RPMI7951 (cell line): ENCODE results near the gene KAZN. TPM values are rescaled to one million over a fixed set of nuclear protein-coding genes. Genes with fewer than 3 reads are reported as not detected.

Experiments used
- DNase-seq: peaks from one replicate; pipeline ENCODE4 v3.0.0-alpha.2; 2012; ENCODE audit warnings: low read depth
- total RNA-seq: library from RNA; depleted of rRNA; stranded (reverse); fragments of >200 nt; shearing (Covaris generic); gene quantifications from 2 replicates; pipeline ENCODE4 v1.2.3, GENCODE V29; 2014

KAZN gene
- total RNA-seq, 1 experiment from 2014 or later: 0.24 TPM

DNA sequence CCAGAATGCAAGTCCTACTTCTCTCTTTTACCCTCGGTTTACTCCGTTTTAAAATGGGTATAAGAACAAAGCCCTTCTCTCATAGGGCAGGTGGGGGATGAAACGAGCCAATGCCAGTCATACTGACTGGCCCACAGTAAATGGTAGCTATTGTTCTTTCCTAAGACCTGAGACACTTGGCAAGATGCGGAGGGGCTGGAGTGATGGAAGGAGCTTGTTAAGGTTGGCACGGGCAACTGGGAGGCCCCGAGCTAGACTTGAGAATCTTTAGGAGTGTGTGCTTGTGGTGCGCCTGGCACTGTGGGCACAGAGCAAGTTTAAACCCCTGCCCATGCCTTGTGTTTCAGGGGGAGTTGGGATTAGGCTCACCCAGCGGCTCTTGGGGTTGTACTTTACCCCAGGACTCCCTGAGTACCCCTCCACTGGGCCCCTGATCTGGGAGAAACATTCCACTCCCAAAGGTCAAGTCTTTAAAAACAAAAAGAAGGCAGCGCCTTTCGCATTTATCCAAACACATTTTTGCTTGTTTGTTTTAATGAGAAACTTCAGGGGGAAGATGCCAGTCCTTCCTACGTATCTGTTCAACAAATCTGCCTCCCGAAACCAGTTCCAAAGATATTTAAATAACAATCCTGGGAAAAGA, 314.5 kb downstream of the KAZN start:
- DNase-seq: no peak

DNA sequence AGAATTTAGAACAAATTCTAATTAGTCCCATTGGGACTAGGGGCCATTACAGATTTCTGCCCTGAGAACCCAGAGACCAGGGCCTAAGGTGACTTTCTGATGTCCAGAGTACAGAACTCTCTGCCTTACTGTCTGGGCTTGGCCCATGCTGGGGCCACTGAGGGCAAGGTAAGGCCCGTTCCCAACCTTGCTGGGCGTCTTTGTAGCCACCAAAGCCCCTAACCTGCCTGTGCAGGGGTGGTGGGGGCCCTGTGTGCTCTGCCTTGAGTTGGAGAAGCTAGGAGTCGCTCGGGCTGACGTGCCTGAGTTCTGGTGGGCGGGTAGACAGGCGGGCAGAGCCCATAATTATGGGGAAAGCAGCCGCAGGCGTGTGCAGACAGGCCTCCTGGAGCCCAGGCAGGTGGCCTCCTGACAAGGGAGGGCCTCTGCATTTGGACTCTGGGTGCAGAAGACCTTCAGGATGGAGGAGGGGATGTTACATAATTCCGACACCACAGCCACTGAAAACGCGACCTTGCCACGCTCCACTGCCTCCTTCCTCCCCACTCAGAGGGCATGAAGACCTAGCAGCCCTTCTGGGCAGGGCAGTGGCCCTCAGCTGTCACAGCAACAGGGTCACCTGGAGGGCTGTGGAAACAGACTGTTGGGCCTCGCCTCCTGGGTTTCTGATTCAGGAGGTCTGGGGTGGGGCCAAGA, 315.1 kb downstream of the KAZN start:
- no peak for DNase-seq

DNA sequence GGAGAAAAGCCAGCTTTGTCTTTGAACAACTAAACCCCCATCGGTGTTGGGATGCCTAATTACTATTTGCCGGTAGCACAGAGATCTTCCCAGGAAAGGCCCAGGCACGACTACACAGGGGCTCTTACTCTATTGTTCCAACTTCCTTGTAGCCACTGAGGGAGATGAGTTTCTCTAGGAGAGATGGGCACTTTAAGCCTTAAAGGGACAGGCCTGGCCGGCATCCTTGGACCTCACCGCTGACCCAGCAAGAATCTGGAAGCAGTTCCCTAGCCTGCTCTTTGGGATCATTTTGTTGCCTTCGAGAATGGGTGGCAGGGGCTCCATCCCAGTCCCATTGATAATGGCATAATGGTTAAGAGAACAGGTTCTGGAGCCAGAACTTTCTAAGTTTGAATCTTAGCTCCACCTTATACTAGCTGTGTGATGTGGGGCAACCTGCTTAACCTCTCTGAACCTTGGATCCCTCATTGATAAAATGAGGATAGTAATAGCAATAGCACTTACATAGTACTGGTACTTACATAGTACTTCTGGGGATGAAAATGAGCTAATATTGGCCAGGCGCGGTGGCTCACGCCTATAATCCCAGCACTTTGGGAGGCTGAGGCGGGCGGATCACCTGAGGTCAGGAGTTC, 316.0 kb downstream of the KAZN start:
- DNase-seq: no peak

DNA sequence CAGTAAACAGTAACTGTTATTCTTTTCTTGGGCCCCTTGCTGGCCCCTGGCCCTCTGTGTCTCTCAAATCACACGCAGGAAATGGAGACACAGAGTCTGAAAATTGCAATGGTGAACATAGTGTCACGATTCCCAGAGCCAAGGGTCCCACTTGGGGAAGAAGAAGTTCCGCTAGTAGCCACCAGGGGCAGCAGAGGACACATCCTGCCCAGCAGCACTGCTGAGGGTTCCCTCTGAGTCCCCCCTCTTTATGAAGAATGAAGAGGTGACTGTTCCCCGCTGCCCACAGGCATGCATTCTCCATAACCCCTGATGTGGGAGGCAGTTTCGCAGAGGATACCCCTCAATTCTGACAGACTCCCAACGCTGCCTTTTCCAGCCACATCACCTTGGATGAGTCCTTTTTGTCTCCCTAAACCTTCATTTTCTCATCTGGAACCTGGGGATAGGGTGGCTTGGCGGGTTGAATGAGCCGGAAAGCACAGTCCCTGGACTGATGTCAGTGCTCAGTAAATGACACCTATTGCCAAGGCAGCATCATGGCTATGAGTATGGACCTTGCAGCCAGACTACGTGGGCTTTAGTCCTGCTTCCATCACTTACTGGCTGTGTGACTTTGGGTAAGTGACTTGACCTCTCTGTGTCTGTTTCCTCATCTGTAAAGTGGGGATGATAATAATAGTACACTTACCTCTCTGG, 317.0 kb downstream of the KAZN start:
- no peak for DNase-seq

DNA sequence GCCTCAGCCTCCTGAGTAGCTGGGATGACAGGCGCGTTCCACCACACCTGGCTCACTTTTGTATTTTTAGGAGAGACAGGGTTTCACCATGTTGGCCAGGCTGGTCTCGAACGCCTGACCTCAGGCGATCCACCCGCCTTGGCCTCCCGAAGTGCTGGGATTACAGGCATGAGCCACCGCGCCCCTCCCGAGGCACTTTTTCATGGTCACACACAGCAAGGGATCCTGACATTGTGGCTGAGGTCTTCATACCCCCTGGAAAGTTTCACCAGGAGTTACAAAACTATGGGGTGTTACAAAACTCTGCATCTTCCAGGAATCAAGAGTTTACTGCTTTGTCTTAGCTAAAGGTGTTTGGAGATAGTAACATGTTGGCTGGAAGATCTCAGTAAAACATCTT, 320.8 kb downstream of the KAZN start:
- no peak for DNase-seq

DNA sequence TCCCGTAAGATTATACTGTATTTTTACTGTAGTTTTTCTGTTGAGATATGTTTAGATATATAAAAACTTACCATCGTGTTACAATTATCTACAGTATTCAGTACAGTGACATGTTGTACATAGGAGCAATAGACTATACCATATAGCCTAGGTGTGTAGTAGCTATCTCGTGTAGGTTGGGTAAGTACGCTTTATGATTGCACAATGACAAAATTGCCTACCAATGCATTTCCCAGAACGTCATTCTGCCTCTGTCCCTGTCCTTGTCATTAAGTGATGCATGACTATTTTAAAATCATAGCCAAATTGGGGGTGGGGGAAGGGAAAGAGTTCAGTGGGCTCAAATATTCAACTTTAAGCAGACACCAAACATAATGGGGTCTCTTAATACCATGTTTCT, 321.3 kb downstream of the KAZN start:
- DNase-seq: no peak

DNA sequence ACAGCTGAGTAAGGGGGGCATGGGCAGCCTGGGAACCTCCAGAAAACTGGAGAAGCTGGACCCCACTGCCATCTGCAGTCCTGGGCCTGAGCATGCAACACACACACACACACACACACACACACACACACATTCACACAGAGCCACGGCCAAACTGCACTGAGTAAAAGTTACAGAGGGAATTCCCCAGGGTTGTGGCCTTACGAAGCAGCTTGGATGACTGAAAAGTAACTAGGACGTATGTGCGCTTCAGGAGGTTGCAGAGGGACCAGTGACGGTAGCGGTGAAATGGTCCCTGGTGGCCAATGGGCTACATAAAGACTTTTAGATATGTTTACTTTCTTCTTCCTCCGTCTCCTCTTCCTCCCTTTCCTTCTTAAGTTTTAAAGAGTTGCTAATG, 322.6 kb downstream of the KAZN start:
- DNase-seq: no peak

DNA sequence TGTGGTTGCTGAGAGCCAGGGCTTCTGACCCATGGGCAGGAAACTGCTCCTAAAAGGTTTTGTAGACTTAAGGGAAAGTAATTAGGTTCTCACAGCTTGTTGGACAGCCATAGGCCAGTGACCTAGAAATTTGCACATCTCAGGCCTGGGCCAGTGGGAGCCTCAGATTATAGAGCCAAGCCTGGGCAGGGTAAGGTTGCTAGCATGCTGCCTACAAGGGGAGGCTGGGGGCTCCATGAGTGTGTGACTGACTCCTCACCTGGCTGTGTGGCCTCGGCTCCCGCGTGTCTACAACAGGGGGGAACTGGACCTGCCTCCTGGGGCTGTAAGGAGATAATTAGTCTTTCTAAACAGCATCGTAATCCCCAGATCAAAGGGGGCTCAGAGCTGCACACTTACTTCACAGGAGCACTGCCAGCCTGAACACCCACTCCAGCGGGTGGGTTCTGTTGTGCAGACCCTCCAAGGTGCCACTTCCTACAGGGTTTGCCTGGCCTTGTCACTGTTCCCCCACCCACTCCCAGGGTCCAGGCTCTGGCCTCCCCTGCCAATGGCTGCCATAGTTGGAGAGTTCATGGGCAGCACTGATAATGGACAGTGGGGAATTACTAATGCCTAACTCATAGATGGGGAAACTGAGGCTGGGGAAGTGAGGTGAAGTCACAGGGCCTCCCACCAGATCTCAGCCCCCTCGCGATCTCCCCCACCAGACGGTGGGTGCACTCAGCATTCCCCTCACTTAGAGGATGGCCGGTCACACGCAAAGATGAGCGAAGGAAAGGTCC, 324.6 kb downstream of the KAZN start:
- no peak for DNase-seq

DNA sequence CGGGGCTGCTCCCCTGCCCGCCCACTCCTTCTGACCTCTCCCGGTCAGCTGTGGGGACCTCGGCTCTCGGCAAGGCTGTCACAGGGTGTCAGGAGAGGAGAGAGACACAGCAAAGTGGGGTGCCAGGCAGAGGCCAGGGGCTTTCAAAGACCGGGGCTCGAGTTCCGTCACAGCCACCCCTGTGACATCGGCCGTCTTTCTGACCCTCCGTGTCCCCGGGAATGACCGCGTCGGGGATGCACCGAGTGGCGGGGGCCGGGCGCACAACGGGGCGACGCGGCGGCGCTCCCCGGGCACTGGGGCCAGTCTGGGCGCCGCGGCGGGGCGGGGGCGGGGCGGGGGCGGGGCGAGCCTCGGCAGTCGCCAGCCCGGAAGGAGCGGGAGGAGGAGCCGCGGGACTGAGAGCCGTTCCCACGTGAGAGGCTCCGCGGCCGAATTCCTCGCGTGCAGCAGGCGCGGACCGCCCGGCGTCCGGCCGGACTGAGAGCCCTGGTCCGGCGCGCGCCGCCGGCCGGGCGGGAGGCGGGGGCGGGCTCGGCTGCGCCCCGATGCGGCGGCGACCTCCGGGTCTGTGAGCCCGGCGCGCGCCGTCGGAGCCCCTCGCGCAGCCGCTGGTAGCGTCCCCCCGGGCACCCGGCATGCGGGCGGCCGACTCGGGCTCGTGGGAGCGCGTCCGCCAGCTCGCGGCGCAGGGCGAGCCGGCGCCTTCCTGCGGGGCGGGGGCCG, 325.4 kb downstream of the KAZN start:
- DNase-seq: peak; percentile 66

DNA sequence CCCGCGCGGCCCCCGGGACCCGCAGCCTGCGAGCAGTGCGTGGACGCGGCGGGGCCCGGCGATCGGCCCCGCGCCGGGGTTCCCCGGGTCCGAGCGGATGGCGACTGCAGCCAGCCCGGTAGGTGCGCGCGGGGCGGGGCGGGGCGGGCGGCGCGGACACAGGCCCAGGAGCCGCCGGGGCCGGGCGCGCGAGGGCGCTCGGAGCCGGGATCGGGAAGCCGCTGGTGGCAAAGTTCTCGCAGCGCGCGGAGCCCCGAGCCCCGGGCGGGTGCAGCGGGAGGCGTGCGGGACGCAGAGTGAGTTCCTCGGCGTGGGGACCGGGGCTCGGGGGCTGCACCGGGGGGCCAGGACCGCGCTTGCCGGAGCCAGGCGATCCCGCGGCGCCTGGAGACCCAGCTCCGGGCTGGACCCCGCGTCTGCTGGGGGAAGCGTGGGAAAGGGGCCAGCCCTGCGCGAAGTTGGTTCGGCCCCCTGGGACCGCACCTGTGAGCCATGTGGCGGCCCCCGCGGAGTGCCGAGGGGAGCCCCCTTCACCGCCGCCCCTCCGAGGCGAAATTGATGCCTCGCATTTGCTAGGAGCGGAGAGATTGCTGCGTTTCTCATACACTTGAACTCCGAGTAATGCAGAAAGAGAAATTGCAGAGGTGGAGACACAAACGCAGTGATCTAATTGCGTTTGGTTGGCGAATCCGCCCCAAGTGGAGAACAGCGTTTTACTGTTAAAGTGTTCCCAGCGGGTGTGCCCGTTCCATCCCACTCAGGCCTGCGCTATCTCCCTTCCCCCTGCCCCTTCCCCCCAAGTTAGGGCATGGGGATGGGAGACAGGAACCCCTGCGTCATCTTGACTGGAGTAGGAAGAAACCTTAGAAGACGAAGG, 326.2 kb downstream of the KAZN start:
- DNase-seq: peak; percentile 40

DNA sequence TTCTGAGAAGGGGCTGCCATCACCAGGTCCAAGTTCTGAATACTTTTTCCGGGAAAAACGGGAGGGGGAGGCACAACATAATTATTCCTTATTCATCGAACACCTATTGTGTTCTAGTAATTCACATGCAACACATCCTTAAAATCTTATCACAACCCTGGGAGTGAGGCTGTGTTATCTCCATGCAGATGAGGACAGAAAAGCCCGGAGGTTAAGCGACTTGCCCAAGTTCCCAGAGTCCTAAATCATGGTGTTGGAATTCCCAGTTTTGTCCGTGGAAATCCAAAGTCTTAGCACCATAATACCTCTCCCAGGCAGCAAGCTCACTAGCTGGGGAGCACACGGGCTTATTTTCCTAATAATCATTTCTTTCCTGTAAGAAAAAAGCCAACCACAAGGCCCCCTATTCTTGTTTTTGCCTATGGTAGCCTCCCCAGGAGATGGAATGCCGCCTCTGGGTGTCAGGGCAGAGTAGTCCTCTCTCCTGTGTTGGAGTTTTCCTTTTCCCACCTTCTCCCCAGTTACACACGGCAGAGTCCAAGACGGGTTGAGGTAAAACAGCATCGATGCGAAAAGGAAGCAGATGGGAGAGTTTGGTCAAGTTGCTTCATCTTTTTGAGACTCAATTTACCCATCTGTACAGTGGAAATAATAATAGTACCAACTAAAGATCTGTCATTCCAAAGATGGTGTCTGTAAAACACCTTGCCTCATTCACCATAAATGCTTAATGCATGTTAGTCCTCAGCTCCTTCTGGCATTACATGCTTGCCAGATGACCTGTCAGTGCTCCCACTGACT, 327.1 kb downstream of the KAZN start:
- DNase-seq: no peak

DNA sequence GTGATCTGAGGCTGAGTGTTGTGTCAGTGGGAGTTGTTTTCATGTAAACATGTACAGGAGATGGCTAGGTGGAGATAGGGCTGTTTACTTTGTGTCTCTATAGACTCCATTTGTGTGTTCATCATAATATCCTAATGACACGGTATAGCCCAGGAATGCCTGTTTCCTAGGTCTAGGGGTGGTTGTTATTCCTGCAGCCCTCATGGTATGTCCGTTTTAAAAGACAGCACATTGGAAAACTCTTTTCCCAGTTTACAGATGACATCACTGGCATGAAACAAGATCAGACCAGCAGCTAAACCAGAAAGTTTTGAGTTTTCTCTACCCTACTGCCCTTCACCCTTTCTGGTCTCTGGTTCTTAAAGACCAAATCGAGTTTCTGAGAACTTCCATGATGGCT, 327.7 kb downstream of the KAZN start:
- DNase-seq: no peak

DNA sequence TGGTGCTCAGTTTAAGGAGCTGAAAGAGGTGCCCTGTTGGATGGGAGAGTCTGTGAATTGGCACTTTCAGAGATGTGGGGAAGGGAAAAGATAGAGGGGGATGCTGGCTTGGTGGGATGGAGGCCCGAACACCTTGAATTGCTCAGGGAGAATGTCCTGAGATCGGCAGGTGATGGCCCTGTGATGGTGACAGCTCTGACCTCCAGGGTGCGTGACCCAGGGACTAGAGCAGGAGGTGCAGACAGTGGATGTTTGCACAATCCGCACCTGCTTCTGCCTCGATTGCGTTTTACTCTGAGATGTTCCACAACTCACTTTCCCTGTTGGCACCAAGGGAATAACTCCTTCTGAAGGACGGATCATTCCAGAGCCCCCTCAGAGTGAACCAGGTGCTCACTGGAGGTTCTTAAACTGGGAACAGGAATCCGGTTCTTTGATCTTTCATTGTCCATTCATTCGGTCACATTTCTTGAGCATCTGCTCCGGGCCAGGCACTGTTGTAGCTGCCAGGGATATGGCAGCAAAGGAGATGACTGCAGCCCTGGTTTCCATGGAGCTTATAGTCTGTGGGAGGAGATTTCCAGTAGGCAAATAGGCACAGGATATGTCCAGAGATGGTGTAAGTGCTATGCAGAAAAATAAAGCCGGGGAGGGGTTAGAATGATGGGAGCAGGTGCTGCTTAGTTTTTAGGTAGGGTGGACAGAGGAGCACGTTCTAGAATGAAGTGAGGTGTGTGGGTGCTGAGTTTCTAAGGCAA, 328.5 kb downstream of the KAZN start:
- no peak for DNase-seq

DNA sequence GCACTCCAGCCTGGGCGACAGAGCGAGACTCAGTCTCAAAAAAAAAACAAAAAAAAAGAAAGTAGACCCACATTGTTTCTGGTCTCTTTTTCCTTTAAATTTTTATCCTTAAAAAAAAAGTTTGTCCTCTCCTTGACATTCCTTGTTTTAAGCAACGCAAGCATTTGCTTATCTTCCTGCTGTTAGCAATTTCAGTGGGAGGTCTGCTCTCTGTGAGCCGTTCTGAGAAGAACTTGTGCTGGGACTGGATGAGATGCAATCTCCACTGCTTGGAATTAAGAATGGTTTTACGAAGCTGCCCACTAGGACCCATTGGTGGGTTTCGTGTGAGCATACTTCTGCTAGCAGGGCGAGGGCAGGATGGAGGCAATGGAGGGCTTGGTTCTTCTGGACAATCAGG, 329.9 kb downstream of the KAZN start:
- no peak for DNase-seq

DNA sequence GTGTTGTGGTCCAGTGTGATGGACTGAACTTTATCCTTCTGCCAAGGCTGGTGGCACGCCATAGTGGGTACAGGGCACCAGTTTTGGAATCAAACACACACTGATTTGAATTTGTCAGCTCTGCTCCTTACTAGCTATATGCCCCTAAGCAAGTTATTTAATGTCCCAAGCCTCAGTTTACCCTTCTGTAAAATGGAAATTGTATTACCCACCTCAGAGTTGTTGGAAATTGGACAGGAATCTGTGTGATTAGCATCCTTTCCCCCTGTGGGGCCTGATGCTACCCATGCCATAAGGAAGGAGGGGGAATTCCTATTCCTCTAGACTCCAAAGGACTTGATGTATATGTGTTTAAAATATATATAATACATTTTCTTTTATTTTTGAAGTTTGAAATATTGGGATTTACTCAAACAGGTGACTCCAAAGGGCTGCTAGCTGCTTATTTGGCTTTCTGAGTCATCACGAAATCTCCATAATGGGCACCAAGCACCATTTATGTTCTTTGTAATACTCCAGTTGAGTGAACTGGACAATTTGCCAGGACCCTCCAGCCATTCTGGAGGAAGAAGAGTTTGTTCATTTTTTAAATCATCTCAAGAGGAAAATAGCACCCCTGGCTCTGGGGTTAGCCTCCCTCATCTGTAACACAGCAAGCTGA, 330.5 kb downstream of the KAZN start:
- no peak for DNase-seq

DNA sequence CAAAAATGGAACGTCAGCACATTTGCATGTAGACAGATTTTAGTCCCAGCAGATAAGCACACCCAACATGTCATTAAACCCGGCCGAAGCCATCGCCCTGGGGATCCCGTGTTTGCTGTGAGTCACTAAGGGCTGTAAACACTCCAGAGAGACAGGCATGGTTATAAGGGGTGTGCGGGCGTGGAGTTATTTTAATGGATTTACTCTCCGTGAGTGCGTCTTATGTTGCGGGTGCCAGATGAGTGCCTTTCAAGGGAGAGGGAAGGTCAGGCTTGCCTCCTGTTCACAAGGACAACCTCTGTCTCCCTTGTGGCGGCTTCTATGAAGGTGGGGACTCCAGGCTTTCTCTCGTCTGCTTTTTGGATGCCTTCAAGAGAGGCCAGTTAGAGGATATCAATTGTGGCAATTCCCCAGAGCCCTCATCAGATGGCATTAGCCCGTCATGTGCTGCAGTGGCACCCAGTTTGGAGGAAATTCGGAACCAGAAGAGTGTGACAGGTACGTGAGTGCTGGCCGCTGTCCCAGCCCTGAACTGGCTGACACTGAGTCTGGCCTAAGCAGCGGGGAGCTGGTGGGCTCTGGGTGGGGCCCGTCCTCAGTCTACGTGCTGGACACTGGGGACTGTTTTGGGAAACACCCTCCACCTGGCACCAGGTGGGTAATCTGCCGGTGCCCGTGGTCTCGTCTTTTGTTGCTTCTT, 331.2 kb downstream of the KAZN start:
- peak; percentile 72 for DNase-seq

DNA sequence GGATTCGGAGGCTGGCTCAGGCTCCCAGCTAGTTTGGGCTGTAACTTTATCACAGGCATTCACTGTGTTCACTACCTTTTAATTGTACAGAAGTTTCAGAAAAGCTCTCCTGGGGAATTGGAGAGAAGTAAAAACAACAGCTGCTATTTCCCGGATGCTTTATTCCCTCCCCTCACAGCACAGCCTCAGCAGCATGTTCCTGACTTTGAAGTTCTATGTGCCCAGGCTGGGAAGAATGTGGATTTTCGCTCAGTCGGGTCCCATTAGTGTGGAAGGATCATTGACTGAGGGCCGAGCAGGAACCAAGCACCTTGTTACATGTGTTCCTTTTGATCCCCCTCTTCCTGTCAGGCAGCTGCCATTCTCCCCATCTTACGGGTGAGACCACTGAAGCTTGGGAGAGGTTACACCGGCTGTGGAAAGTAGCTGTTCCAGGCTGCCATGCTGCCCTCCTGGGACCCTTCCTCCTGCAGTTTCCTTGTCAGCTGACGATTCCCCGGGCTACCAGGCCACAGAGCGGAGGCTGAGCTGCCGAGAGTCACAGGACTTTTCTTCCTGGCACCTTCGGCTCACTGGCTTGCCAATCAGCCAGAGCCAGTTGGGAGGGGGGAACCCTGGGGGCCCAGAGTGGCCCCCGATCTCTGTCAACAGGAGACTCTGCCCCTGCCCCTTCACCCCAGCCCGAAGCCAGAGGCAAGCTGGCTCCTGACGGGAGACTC, 331.9 kb downstream of the KAZN start:
- no peak for DNase-seq
